ENCODE measurements around the gene ATP8B4.

Gene ATP8B4

GRCh38 chr15:49864251-49864650 is 254.8 kb downstream of the ATP8B4 start:
- TF ChIP-seq CTCF (IDR thresholded peaks at IDR 0.05; ENCODE audit: control extremely low read depth, extremely low read depth, low read depth, missing control alignments) = no peak
- POLR2A ChIA-PET = no interaction called here
- DNase-seq (ENCODE audit: extremely low spot score) = no peak
- CTCF ChIA-PET = interaction anchor here (1.8 kb wide), 1 partner anchor 11 kb away, joined by 4 read pairs; no protein-coding TSS in a partner anchor

GRCh38 chr15:49863431-49864224 is 255.4 kb downstream of the ATP8B4 start:
- ChIA-PET POLR2A (no interaction called here), CTCF (interaction anchor here (1.6 to 1.8 kb wide), 2 partner anchors 11 to 13 kb away, joined by 4 to 6 read pairs; no protein-coding TSS in a partner anchor)
- no peak for TF ChIP-seq CTCF (IDR thresholded peaks at IDR 0.05; ENCODE audit: control extremely low read depth, extremely low read depth, low read depth, missing control alignments)
- DNase-seq (ENCODE audit: extremely low spot score) = no peak

- TF ChIP-seq CTCF (IDR thresholded peaks at IDR 0.05; ENCODE audit: control extremely low read depth, extremely low read depth, low read depth, missing control alignments) = no peak
- ChIA-PET POLR2A (no interaction called here), CTCF (interaction anchor here (1.0 to 1.1 kb wide), 2 partner anchors 9 to 10 kb away, joined by 3 read pairs; no protein-coding TSS in a partner anchor)
- no peak for DNase-seq (ENCODE audit: extremely low spot score)
These were observed 258.9 kb downstream of the ATP8B4 start for GRCh38 chr15:49860101-49860500.

GRCh38 chr15:49857496-49858475 is 261.2 kb downstream of the ATP8B4 start:
- CTCF ChIA-PET = interaction anchor here (1.5 kb wide), 1 partner anchor 29 kb away, joined by 3 read pairs; no protein-coding TSS in a partner anchor
- TF ChIP-seq CTCF (IDR thresholded peaks at IDR 0.05; ENCODE audit: control extremely low read depth, extremely low read depth, low read depth, missing control alignments) = no peak

GRCh38 chr15:49855917-49856637 is 263.0 kb downstream of the ATP8B4 start:
- no peak for TF ChIP-seq CTCF (IDR thresholded peaks at IDR 0.05; ENCODE audit: control extremely low read depth, extremely low read depth, low read depth, missing control alignments)
- ChIA-PET POLR2A (no interaction called here), CTCF (interaction anchor here (1.5 kb wide), 1 partner anchor 31 kb away, joined by 3 read pairs; no protein-coding TSS in a partner anchor)
- DNase-seq (ENCODE audit: extremely low spot score) = no peak

More at GRCh38 chr15:49857496-49858475, 261.2 kb downstream of the ATP8B4 start:
- no peak for DNase-seq (ENCODE audit: extremely low spot score)
- POLR2A ChIA-PET = no interaction called here

Measured in GM10248 (cell line).